RWPE2 (cell line): ENCODE data around the gene ATXN7L2.

Source experiments
- ATAC-seq: fragments of 200-7000 bp; cut with Tn5 transposase; 3 replicates; pipeline ENCODE4 v1.9.1; 2021; ENCODE audit warnings: low read depth
- DNase-seq: peaks from one replicate; pipeline ENCODE4 v3.0.0-alpha.2; 2020; ENCODE audit warnings: low spot score
- H3K27ac ChIP-seq: fragments of 450-650 bp; 2 replicates; pipeline ENCODE4 v1.5.1; 2017; ENCODE audit warnings: mild to moderate bottlenecking; ENCODE audit not compliant: poor library complexity, severe bottlenecking
- H3K27me3 ChIP-seq: fragments of 250-450 bp; sonication (Bioruptor Pico); 2 replicates; pipeline ENCODE4 v1.5.1; 2021; ENCODE audit warnings: mild to moderate bottlenecking, moderate library complexity; ENCODE audit not compliant: insufficient read depth, poor library complexity, severe bottlenecking
- H3K36me3 ChIP-seq: fragments of 250-450 bp; sonication (Bioruptor Pico); 2 replicates; pipeline ENCODE4 v1.5.1; 2020; ENCODE audit warnings: low read depth, mild to moderate bottlenecking, moderate library complexity
- H3K4me1 ChIP-seq: fragments of 250-450 bp; sonication (Bioruptor Pico); 2 replicates; pipeline ENCODE4 v1.5.1; 2021; ENCODE audit warnings: mild to moderate bottlenecking, moderate library complexity; ENCODE audit not compliant: insufficient read depth, poor library complexity, severe bottlenecking
- H3K4me3 ChIP-seq: fragments of 250-450 bp; sonication (Bioruptor Pico); 2 replicates; pipeline ENCODE4 v1.5.1; 2021; ENCODE audit warnings: mild to moderate bottlenecking, moderate library complexity; ENCODE audit not compliant: severe bottlenecking
- H3K9me3 ChIP-seq: fragments of 250-450 bp; sonication (Bioruptor Pico); 2 replicates; pipeline ENCODE4 v1.5.1; 2021; ENCODE audit warnings: mild to moderate bottlenecking, moderate library complexity; ENCODE audit not compliant: severe bottlenecking
- CTCF ChIP-seq: fragments of 450-650 bp; IDR thresholded peaks from one replicate; pipeline ENCODE4 v1.5.1; 2017; ENCODE audit warnings: mild to moderate bottlenecking, moderate library complexity; ENCODE audit not compliant: poor library complexity, severe bottlenecking

Gene ATXN7L2

GRCh38 chr1:109532365-109533136 lies 48.8 kb downstream of the ATXN7L2 start:
- DNase-seq = no peak
- Histone ChIP-seq H3K36me3 (no peaks in the 10 kb centered on the region), H3K9me3 (no peaks in the 10 kb centered on the region), H3K27me3 (no peaks in the 10 kb centered on the region), H3K4me3 (no peak overlapping the region), H3K27ac (no peak overlapping the region), H3K4me1 (no peaks in the 10 kb centered on the region)
- peak; percentile 95 for TF ChIP-seq CTCF
- ATAC-seq = peak; percentile 74

- ATAC-seq (no peak), DNase-seq (no peak)
- Histone ChIP-seq H3K4me3 (no peak overlapping the region), H3K27me3 (no peaks in the 10 kb centered on the region), H3K27ac (no peak overlapping the region), H3K4me1 (no peaks in the 10 kb centered on the region), H3K36me3 (no peaks in the 10 kb centered on the region), H3K9me3 (no peaks in the 10 kb centered on the region)
- no peak for TF ChIP-seq CTCF
These were observed 50.7 kb downstream of the ATXN7L2 start for GRCh38 chr1:109534307-109534858.

- Histone ChIP-seq H3K4me3 (no peak overlapping the region), H3K36me3 (no peaks in the 10 kb centered on the region)
These were observed 51.8 kb downstream of the ATXN7L2 start for GRCh38 chr1:109535481-109535880.

GRCh38 chr1:109535971-109536491 lies 52.3 kb downstream of the ATXN7L2 start:
- Histone ChIP-seq H3K27me3 (no peaks in the 10 kb centered on the region), H3K4me1 (no peaks in the 10 kb centered on the region), H3K4me3 (no peak overlapping the region), H3K9me3 (no peaks in the 10 kb centered on the region), H3K36me3 (no peaks in the 10 kb centered on the region), H3K27ac (no peak overlapping the region)
- ATAC-seq (no peak), DNase-seq (no peak)
- TF ChIP-seq CTCF = no peak

More at GRCh38 chr1:109535481-109535880, 51.8 kb downstream of the ATXN7L2 start:
- H3K4me1 ChIP-seq = no peaks in the 10 kb centered on the region
- no peaks in the 10 kb centered on the region for H3K27me3 ChIP-seq
- DNase-seq (no peak), ATAC-seq (no peak)
- TF ChIP-seq CTCF = no peak
- H3K9me3 ChIP-seq = no peaks in the 10 kb centered on the region
- H3K27ac ChIP-seq = no peak overlapping the region
